ENCODE data around the gene CHSY1. TPM values are rescaled to one million over a fixed set of nuclear protein-coding genes. Genes with fewer than 3 reads are reported as not detected.

Gene CHSY1
- total RNA-seq, 1 donor, result 40.9 TPM

GRCh38 chr15:101266787-101267186 is 14.9 kb upstream of the CHSY1 start:
- no peak for DNase-seq (ENCODE audit: low read depth)
- TF ChIP-seq CTCF (IDR thresholded peaks at IDR 0.05; ENCODE audit: insufficient read depth, low read length), result no peak
- H3K4me3 ChIP-seq (ENCODE audit: low read depth, low read length), result no peak overlapping the region

GRCh38 chr15:101266034-101266433 is 14.2 kb upstream of the CHSY1 start:
- no peak for TF ChIP-seq CTCF (IDR thresholded peaks at IDR 0.05; ENCODE audit: insufficient read depth, low read length)
- peak; percentile 62 for DNase-seq (ENCODE audit: low read depth)
- H3K4me3 ChIP-seq (ENCODE audit: low read depth, low read length), result no peak overlapping the region

- H3K4me3 ChIP-seq (ENCODE audit: low read depth, low read length), result no peak overlapping the region
- DNase-seq (ENCODE audit: low read depth), result no peak
- no peak for TF ChIP-seq CTCF (IDR thresholded peaks at IDR 0.05; ENCODE audit: insufficient read depth, low read length)
Observed at GRCh38 chr15:101264911-101265641, 13.2 kb upstream of the CHSY1 start.

- TF ChIP-seq CTCF (IDR thresholded peaks at IDR 0.05; ENCODE audit: insufficient read depth, low read length), result no peak
- no peak overlapping the region for H3K4me3 ChIP-seq (ENCODE audit: low read depth, low read length)
- no peak for DNase-seq (ENCODE audit: low read depth)
Observed at GRCh38 chr15:101264011-101264410, 12.2 kb upstream of the CHSY1 start.

- DNase-seq (ENCODE audit: low read depth), result no peak
- no peak for TF ChIP-seq CTCF (IDR thresholded peaks at IDR 0.05; ENCODE audit: insufficient read depth, low read length)
Observed at GRCh38 chr15:101262551-101262950, 10.7 kb upstream of the CHSY1 start.

GRCh38 chr15:101258238-101259144 is 6.6 kb upstream of the CHSY1 start:
- TF ChIP-seq CTCF (IDR thresholded peaks at IDR 0.05; ENCODE audit: insufficient read depth, low read length), result peak; percentile 74
- no peak overlapping the region for H3K4me3 ChIP-seq (ENCODE audit: low read depth, low read length)
- peak; percentile 89 for DNase-seq (ENCODE audit: low read depth)

More at GRCh38 chr15:101262551-101262950, 10.7 kb upstream of the CHSY1 start:
- H3K4me3 ChIP-seq (ENCODE audit: low read depth, low read length), result no peak overlapping the region
